GM18505 (cell line): ENCODE measurements around the gene SHMT1.
"Not testable (repeated sequence)": the region's sequence is repeated elsewhere in the genome, so short reads cannot be mapped to it uniquely, and the experiment has no call there.

Experiments
- ATAC-seq: cut with Tn5 transposase; IDR thresholded peaks from one replicate; pipeline ENCODE4 v1.9.1; 2021; ENCODE audit not compliant: unreplicated experiment
- POLR2A ChIP-seq: IDR thresholded peaks from 4 replicates; pipeline ENCODE4 v1.6.1; 2011; ENCODE audit warnings: borderline replicate concordance; ENCODE audit not compliant: insufficient read depth, insufficient read length; ENCODE audit errors: extremely low read depth

The SHMT1 gene

DNA sequence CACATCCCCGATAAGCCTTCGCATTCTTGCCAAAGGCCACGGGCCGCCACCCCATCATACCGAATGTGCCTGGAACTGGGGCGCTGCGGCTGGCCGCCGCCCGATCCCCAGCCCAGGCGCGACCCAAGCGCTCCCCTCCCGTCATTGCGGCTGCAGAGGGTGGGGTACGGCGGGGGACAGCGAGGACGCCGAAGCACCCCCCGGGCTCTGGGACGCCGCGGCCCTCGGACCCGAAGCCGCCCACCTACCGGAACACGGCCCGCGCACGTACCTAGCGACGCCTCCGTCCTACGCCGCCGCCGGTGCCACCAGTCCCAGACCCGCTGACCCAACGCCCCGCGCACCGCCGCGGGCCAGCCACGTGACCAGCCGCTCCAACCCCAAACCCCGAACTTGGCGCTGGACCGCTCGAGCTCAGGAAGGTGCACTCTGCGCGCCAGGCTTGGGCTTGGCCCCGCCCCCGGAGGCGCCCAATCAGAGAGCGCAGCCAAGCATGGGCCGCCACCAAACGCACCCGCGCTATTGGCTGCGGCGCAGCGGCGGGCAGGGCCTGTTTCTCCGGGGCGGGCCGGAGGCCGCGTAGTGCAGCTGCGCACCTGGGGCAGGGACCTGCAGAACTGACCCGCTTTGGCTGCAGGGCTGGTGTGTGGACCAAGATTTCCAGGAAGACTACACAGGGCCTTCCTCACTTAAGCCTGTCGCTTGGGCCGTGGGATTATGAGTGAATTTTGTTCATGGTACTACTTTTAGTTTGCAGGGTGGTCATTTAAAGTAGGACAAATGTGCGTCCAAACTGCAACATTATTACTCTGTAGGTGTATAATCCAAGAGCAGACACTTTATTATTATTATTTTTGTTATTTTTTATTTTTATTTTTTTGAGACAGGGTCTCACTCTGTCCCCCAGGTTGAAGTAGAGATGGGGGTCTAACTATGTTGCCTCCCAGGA, at the start of gene SHMT1:
Gene SHMT1 (minus strand): TSS at position 450 of the 949 bp plus-strand sequence. CDS start 7,569 bp downstream, outside the sequence.
- peak; percentile 76 for TF ChIP-seq POLR2A
- peak; percentile 95 for ATAC-seq

DNA sequence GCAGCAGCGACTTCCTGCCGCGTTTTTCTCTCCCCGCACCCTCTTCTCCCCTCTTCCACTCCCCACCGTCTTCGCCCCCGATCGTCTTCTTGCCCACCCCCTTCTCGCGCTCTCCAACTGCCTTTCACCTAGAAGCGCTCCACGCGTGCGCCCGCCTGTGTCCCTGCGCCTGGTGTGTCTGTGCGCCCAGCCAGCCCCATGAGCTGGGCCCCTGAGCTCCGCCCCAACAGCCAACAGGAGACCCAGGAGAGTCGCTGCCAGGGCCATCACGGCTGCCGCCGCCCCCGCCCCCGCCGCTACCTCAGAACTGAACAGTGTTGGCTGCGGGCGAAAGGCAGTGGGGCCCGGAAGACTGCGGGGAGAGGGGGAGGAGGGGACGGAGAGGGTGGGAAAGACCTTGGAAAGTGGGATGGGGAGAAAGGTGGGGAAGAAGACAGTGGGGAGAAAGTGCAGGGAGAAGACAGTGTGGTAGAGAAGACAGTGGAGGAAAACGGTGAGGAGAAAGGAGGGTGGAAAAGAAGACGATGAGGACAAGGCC, 48.7 kb upstream of the SHMT1 start:
- ATAC-seq: peak; percentile 66

DNA sequence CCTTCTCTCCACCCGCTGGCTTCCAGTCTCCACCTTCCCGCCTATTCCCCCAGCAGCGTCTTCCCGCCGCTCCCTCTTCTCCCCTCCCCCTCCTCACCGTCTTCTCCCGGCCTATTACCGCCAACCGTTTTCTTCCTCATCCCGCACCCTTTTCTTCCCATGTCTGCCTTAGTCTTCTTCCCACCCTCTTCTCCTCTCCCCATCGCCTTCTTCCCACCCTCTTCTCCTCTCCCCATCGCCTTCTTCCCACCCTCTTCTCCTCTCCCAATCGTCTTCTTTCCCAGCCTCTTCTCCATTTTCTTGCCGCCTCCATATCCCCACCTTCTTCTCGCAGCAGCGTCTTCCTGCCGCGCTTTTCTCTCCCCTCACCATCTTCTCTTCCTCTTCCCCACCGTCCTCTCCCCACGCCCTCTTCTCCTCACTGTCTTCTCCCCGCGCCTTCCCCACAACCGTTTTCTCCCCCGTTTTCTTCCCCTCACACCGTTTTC, 48.1 kb upstream of the SHMT1 start:
- ATAC-seq: peak; percentile 11

DNA sequence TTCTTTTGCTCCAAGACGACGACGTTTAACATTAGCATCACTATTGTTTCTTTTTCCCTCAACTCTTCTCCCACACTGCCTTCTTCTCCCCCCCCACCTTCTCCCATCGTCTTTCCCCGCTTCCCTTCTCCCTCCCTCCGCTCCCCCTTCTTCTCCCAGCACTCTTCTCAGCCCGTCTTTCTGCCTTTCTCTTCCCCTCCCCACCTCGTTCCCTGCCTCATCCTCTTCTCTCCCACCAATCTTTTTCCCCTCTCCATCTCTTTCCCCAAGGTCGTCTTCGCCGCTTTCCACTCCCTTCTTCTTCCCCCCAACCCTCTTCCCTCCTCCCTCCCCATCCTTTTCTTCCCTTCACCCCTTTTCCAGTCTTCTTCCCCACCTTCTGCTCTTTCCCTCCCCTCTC, 47.4 kb upstream of the SHMT1 start:
- not testable (repeated sequence) for ATAC-seq

DNA sequence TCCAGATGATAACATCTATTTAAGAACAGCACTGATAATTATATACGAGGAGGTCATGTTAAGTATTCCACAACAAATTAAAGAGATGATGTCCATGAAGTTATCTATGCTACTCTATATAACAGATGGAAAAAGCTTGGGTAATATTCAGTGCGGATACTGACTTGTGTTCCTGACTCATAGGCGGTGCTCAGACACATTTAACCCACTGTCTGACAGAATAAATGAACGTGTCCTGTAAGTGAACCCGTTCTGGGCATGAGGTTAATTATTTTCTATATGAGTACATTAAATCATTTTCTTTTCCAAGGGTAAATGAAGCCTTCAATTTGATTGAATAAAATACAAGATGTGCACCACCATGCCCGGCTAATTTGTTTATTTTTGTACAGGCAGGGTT, 46.0 kb upstream of the SHMT1 start:
- not testable (repeated sequence) for ATAC-seq

DNA sequence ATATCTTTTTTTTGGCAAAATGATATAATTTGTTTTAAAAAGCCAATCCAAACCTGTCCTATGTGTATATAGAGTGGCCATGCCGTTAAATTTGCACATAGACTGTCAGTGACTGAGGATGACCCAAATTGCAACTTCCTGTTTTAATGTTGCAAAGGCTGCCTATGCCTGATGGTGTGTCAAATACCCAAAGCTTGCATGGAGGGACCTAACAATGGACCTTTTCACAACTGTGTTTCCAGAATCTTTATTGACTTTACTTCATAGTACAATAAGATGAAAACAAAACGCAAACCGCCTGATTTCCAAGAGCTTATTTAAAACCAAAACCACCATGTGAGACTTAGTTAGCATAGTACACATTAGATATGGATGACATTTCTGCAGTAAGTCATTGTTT, 45.6 kb upstream of the SHMT1 start:
- not testable (repeated sequence) for ATAC-seq

DNA sequence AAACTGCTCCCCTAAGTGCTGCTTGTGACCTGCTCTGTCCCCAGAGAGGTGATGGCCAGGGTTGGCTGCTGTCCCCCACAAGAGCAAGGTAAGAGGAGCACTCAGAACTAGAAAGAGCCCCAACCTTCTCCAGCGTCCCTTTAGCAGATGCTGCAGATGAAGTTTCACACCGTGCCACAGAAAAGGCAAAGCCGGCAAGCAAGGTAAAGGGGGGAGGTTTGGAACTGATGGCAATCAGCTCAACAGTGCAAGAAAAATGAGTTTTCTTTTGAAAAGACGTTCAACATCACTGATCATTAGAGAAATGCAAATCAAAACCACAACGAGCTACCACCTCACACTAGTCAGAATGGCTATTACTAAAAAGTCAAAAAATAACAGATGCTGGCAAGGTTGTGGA, 40.3 kb upstream of the SHMT1 start:
- peak; percentile 91 for ATAC-seq

DNA sequence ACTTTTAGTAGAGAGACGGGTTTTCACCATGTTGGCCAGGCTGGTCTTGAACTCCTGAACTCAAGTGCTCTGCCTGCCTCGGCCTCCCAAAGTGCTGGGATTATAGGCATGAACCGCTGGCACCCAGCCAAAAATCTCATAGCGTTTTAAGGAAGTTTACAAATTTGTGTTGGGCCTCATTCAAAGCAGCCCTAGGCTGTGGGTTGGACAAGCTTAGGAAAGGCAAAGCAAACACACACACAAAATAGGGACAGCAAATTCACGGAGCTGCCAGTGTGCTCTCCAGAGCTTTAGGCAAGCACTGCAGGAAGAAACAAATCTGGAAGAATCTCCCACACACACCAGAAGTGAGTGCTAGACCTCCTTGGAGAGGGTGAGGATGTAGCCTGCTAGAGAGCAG, 39.8 kb upstream of the SHMT1 start:
- not testable (repeated sequence) for ATAC-seq

DNA sequence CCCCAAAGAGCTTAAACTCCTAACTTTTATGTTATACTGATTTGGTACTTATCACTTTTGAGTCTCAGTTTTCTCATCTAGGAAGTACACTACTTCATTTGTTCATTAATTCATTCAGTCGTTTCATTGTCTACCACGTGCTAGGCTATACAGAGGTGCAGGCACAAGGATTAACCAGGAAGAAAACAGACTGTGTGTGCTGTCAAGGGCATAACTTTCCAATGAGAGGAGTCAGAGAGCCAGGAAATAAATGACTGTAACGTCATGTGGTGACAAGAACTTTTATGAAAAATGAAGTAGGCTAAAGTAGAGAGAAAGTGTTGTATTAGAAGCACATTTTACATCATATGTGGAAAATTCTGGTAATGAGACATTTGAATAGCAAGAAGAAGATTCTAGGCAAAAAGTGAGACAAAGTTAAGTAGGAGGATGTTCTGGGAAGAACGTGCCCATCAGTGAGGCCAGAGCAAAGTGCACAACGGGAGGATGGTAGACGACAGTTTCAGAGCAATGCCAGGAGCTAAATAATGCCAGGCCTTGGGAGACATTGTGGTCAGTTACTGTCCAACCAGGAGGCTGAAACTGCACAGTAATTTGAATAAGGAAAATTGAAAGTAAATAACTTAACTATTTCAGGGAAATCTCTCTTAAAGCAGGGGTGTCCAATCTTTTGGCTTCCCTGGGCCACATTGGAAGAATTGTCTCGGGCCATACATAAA, 38.7 kb upstream of the SHMT1 start:
- not testable (repeated sequence) for ATAC-seq

DNA sequence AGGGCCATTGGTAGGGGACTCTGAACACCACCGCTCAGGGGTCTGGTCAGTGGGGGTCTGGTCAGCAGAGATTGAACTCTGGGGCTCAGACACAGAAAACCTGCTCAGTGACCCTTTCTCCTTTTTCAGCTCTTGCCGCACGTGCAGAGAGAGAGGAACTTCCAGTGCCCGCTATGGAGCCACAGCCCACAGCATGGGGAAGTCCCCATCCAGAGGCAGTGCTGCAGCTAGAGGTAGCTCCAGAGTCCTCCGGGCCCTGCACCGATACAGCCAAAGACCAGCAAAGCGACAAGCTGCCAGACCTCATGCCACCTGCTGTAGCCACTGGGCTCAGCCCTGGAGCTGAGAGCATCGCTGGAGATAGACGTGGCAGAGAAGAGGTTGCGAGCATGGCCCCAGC, 25.4 kb upstream of the SHMT1 start:
- not testable (repeated sequence) for ATAC-seq

DNA sequence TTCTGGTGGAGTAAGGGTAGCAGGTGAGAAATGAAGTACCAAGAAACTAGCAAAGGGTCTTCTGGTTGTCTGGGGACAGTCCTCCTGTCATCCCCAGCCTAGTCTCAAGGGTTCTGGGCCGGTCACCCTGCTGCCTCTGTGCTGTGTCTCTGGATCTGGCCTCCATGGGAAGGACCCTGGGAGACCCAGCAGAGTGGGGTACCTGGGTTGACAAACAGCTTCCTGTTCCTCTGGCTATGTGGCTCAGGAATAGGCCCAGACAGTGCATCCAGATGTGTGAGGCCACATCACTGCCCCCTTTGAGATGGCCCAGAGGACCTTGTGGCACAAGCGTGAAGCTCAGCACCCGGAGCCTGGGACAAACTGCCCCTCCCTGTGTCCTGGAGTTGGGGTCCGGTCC, 24.9 kb upstream of the SHMT1 start:
- not testable (repeated sequence) for ATAC-seq

DNA sequence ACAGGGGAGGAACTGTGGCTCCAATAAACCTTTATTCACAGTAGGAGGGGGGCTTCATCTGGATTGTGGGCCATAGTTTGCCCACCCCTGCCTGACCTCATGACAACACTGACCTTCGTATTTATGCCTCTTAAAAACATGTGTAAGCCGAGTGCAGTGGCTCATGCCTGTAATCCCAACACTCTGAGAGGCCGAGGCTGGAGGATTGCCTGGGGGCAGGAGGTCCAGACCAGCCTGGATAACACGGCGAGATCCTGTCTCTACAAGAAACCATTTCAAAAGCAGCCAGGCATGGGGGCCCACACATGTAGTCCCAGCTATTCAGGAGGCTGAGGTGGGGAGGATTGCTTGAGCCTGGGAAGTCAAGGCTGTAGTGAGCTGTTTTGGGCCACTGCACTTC, 24.2 kb upstream of the SHMT1 start:
- not testable (repeated sequence) for ATAC-seq

DNA sequence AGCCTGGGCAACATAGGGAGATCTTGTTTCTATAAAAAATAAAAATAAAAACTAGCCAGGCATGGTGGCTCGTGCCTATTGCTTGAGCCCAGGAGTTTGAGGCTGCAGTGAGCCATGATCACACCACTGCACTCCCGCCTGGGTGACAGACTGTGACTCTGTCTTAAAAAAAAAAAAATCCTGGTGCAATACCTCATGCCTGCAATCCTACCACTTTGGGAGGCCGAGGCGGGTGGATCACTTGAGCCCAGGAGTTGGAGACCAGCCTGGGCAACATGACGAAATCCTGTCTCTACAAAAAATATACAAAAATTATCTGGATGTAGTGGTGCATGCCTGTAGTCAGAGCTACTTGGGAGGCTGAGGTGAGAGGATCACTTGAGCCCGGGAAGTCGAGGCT, 20.9 kb upstream of the SHMT1 start:
- ATAC-seq: not testable (repeated sequence)

DNA sequence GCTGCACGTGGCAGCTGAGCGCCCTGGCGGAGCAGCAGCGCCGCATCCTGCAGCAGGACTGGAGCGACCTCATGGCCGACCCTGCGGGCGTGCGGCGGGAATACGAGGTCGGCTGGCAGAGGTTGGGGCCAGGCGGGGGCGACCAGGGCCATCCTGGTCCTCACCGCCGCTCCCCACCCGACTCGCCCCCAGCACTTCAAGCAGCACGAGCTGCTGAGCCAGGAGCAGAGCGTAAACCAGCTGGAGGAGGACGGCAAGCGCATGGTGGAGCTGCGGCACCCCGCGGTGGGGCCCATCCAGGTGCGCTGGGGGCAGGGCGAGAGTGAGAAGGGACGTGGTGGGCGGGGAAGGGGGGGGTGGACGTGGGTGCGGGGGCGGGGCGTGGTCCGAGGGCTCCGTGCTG, 19.7 kb upstream of the SHMT1 start:
- not testable (repeated sequence) for ATAC-seq

DNA sequence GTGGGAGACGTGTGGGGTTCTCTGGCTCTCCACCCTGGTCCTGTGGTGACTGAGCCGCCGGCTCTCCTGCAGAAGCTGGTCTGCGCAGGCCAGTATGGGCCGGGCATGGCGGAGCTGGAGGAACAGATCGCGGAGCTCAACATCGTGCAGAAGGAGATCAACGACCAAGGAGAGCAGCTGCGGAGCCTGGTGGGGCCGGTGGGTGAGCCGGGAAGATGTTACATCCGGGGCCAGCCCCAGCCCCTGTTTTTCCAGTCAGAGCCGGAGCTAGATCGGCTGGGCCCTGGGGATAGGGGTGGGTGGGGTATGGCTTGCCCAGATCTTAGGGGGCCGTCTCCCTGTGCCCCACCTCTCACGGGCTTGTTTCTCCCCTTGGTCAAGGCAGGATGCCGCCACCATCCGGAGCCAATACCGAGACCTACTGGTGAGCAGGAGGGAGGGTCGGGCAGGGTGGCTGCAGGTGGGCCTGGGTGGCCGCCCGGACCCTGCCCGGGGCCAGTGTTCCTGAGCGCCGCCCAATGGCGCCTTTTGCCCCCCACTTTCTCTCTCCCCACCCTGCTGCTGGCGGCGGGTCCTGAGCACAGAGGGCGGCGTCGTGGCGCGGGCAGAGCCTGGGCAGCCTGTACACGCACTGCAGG, 19.2 kb upstream of the SHMT1 start:
- no peak for TF ChIP-seq POLR2A
- ATAC-seq: no peak
